Central memory CD4-positive, alpha-beta T cell (primary cell): ENCODE results near the gene BTF3.
"Not testable (repeated sequence)": the region's sequence is repeated elsewhere in the genome, so short reads cannot be mapped to it uniquely, and the experiment has no call there.

Experiments
- DNase-seq: peaks from one replicate; pipeline ENCODE4 v3.0.0; 2022
- total RNA-seq, 3 experiments: gene quantifications; one replicate each; lab custom pipeline; 2026; lab: John Stamatoyannopoulos, UW

The BTF3 gene
- total RNA-seq, result 273 to 603 (median 454) reads per million in 3 experiments

DNA sequence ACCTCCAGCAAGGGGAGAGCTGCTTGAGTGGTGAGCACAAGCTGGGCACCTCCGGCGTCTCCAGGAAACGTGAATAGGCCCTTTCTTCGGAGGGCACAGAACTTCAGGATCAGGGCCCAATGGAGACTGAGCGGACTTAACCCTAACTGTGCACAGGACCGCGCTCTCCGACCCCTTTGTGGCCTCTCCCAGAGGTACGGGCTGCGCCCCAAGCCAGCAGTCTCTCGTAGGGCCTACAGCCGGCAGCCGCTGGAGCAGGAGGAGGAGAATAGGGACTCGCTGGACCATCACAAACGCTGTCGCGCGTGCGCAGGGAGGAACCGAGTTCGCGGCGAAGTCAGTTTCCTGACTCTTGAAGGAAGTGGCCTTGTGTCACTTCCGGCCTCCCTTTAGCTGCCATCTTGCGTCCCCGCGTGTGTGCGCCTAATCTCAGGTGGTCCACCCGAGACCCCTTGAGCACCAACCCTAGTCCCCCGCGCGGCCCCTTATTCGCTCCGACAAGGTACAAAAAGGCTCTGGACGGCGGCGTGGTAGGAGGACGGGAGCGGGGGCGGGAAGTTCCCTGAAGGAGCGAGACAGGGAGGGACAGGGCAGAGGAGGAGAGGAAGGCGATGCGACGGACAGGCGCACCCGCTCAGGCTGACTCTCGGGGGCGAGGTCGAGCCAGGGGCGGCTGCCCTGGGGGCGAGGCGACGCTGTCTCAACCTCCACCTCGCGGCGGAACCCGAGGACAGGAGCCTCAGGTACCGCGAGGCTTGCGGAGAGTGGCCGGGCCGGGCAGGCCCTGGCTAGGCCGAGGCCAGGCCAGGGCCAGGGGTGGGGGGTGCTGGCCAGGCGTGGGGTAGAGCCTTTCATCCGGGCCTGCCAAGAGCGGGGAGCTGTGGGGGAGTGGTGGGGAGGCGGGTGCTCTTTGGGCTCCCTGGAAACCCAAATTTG is at the start of gene BTF3:
TSS of gene BTF3 (plus strand) at position 386 of the 936 bp plus-strand sequence. CDS start at position 612, 226 bp downstream.
- DNase-seq, result peak; percentile 92

DNA sequence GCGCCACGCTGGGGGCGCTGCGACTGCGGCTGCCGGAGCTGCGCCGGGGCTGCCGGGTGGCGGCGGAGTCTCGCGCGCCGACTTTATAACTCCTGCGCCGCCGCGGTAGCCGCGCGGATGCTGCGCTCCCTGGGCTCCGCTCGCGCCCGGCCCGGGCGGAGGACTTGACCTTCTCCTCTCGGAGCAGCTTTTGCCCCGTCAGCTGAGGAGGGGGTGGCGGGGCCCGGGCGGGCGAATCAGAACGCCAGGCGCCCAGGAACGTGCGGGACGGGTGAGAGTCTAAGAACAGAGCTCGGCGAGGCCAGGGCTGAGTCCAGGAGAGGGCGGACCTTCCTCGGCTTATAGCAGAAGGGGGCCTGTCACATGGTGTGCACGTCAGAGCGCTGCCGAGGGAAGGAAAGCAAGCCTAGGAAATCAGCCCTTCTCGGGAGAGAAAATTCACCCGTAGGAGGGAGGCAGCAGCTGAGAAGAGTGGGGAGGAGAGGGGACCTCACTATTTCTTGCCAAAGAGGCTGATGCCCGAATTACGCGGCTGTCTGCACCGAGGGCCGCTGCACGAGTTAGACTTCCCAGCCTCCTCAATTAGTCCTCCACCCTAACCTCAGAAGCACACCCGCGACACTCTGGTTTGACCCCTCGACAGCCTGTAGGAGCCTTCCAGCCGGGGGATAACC is 49.6 kb upstream of the BTF3 start, which contains the start of gene FOXD1:
TSS of gene FOXD1 (minus strand) at position 315 of the 674 bp plus-strand sequence. CDS start 415 bp downstream, outside the sequence.
- no peak for DNase-seq

GRCh38 chr5:73450137-73450536 is 48.1 kb upstream of the BTF3 start:
- no peak for DNase-seq

GRCh38 chr5:73450672-73451223 is 47.5 kb upstream of the BTF3 start:
- DNase-seq, result no peak

DNA sequence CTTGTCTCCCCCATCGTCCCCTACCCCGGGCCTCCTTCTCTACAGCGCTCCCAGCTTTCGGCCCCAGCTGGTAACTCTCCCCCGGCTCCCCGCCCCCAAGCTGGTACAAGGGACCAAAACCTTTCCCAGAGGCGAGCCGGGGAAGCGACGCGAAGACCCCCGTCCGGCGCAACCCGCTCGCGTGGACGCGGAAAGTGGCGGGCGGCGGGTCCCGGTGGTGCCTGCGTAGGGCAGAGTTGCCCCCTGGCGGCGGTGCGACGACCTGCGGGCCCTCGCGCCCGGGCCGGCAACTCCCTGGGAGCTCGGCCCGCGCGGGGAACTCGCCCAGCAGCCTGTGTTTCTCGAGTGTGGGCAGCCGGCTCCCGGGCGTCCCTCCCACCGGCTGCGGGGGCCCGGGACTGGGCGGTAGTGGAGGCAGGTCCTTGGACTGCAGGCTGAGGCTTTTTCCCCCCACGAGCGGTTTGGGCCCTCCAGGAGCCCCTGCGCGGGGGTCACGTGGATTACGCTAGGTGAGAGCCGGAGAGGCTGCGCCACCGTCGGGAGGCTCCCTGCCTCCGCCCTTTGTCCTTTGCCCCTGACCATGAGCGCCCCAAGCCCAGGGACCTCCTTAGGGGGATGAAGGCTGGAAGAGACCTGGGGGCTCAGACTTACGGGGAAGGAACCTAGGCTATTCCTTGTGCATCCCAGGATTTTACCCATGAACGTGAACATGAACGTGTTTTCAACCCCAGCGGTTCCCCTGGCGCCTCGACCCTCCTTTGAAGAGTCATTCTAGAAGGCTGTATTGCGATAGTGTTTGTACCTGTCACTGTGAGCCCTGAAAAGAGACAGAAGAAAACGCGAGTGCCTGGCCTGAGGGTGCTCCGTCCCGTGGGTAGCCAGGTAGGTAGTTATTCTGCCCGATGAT is 46.8 kb upstream of the BTF3 start:
- peak; percentile 63 for DNase-seq

DNA sequence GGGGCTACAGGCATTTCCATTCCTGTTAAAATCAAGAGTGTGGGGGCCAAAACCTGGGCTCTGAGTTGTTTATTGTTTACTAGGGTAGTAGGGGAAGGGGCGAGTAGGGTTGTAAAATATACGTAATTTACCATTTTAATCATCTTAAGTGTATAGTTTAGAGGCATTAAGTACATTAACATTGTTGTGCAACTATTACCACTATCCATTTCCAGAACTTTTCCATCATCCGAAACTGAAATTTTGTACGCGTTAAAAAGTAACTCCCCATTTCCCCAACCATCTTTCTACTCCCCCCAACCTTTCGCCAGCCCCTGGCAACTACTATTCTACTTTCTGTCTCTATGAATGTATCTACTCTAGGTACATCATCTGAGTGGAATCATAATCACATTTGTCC is 46.0 kb upstream of the BTF3 start:
- DNase-seq, result no peak

DNA sequence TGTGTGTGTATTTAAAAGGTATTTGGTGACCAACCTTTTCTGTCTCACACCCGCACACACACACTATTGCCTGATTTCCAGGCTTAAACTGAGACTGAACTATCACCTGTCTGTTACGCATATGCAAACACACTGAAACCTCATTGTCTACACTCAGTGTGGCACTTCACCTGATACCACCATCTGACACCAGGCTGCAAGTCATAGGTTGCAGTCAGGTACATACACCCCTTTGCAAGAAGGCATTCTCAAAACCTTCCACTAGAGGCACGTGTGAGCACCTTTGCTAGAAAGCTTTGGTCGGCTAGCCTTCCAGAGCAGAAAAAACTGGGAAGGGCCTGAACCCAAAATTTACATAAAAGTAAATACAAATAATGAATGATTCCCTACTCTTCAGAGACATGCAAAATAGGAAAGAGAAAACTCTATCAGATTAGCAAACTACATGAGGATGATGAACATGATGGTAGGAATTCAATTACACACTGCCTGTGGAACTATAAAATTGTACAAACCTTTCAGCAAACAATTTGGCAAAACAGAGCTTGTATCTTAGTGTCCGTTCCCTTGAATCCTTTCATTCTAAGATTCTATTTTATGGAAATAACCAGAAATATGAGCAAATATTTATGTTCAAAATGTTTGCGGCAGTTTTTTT is 43.7 kb upstream of the BTF3 start:
- DNase-seq, result peak; percentile 37

GRCh38 chr5:73456462-73456861 is 41.8 kb upstream of the BTF3 start:
- not testable (repeated sequence) for DNase-seq

DNA sequence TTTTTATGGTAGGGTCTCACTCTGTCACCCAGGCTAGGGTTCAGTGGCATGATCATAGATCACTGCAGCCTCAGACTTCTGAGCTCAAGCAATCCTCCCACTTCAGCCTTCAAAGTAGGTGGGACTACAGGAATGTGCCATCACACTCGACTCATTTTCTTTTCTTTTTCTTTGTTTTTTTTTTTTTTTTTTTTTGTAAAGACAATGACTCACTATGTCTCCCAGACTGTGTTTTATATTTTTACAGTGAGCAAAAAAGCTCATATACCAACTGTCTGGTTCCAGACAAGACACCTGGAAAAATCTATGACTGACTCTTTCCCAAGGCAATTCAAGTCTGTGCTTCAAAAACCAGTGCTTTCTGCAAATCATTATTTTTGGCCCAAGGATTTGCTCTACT is 38.9 kb upstream of the BTF3 start:
- DNase-seq, result no peak

- DNase-seq, result no peak
Observed at GRCh38 chr5:73460133-73460532, 38.1 kb upstream of the BTF3 start.

DNA sequence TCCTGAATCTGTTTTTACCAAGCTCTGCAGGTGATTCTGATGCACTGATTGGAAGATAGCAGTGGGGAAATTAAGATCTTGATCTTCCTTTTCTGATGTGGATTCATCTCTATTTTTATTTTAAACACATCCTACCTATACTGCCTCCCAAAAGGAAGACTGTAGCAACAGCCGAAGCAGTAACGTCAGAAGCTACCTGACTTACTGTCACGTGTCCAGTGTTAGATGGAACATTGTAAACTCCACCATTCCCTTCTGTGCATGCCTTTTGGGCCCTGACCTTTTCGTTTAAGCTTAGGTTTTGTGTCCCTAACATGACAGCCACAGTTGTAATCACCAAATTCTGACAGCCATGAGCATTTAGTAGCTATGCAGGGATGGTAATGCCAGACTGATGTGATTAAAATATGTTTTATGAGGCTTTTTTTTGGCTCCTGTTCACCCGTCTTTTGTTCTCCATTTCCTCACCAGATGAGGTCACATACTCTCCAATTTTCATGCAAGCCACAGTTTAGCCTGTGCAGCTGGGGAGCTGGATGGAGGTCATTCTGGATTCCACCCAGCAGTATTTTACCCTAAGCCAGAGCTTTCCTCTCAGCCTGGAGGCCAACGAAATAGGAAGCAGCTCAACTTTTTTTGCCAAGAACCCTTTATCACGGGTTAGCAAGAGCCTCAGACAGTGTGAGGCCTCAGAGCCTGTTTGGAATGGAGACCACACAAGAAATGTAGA is 34.1 kb upstream of the BTF3 start:
- DNase-seq, result no peak

GRCh38 chr5:73468638-73469037 is 29.6 kb upstream of the BTF3 start:
- DNase-seq, result not testable (repeated sequence)

DNA sequence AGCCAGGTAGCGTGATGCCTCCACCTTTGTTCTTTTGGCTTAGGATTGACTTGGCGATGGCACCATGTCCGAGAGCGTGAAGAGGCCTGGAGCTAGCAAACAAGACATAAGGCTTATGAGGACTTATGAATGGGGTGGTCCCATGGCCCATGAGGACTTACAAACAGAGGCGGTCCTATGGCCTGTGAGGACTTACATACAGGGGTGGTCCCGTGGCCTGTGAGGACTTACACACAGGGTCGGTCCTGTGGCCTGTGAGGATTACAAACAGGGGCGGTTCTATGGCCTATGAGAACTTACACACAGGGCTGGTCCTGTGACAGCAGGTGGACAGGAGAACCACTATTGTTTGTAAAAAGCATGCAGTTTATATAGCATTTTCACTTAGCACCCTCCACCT is 28.4 kb upstream of the BTF3 start:
- DNase-seq, result no peak

- no peak for DNase-seq
Observed at GRCh38 chr5:73471654-73472053, 26.6 kb upstream of the BTF3 start.

- no peak for DNase-seq
Observed at GRCh38 chr5:73472116-73472515, 26.1 kb upstream of the BTF3 start.

DNA sequence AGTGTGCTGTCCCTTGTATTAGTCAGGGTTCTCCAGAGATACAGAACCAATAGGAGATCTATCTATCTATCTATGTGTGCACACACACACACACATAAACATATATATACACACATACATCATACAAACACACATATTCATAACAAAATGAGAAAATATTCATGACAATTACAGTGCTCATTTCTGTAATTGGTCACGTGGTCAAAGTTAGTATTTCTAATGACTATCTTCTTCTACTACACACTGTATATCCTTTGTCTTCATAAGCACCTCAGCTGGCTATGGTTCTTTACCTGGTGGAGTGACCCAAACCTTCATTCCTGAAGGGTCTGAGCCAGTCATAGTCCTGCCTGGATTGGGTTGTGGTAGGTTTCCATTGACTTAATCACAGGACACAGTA is 17.7 kb upstream of the BTF3 start:
- no peak for DNase-seq

DNA sequence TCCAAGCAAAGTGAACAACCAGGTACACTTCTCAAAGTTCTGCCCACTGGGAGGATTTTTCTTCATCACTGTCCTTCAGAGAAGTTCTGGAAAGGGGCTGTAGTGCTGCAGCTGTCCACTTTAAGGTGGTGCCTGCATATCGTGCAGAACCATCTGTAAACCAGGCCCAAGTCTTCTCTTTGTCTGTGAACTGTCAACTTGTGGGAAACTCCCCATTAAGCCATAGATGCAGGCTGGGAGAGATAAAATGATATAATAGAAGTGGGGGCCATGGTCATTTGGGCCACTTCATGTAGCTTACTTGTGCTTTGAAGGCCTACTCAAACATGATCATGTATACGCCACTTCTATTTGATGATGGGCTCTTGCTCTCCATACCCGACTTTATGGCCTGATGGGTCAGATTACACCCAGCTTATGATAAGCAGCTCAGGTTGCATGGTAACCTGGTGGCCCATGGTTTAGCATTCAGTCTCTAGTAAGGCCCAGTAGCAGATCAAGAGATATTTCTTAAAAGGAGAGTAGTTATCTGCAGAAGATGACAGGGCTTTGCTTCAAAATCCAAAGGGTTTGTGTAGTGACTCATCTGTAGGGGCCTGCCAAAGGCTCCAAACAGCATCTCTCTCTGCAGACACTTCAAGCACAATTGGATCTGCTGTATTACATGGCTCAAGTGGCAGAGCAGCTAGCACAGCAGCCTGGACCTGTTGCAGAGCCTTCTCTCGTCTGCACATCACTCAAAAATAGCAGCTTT is 15.7 kb upstream of the BTF3 start:
- no peak for DNase-seq

DNA sequence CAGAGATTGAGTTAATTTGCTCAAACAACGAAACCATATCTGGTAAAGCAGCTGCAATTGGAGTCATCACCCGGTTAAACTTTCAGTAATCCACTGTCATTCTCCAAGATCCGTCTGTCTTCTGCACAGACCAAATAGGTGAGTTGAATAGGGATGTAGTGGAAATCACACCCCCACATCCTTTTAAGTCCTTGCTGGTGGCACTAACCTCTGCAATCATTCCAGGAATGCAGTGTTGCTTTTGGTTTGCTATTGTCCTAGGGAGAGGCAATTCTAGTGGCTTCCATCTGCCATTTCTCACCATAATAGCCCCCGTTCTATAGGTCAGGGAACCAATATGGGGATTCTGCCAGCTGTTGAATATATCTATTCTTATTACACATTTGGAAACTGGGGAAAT is 14.6 kb upstream of the BTF3 start:
- no peak for DNase-seq

- DNase-seq, result no peak
Observed at GRCh38 chr5:73484511-73484910, 13.7 kb upstream of the BTF3 start.

- DNase-seq, result no peak
Observed at GRCh38 chr5:73485715-73486114, 12.5 kb upstream of the BTF3 start.
